ENCODE data around the gene SLC44A5.

Gene SLC44A5

DNA sequence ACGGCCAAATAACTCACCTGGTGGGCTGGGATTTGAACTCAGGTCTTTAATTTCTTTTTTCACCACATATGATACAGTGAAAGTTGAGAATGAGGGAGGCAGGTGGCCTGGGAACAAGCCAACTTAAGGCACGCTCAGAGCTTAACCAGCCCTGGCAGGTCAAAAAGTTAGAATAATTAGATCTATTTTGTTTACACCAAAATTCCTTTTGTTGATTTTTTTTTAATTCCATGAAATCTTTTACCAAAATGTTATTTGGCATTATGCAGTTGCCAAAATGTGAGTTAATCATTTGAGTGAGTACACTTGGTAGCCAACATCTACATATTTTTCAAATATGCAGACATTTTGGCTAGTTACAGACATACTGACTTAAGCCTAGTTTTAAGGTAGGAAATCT lies 439.9 kb downstream of the SLC44A5 start:
- DNase-seq = no peak

DNA sequence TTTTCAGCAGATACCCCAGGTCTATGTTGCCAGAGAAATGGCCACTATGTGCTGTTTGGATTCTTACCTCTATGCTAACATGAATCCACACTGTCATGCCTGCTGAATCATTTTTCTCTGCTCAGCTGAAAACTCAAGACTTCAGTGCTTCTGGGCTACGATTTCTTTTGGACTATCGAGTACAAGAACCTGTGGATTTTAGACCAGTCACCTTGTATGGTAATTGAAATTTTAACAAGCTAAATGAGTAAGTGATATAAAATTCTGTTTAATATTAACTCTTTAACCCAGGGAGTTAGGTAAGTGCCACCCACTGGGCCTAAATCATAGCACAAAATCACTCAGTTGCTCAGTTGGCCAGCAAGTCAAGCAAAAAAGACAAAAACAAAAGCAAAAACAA lies 440.9 kb downstream of the SLC44A5 start:
- DNase-seq = no peak

DNA sequence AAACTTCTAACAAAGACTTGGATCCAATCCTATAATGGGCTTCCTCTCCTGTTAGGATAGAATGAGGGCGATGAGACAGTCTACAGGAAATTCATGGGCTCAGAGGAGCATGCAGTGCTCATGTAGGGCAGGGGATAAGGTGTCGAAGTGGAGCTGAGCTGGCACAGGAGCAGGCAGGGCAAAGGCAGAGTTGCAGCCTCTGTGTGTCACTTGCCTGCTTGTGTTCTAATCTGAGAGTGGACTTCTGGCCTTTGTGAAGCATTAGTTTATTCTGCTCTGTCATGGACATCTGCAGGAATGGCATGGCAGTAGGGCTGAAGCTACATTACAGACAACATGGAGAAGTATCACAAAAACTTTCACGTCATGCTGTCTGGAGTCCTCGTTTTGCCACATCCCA lies 444.1 kb downstream of the SLC44A5 start:
- DNase-seq = no peak

DNA sequence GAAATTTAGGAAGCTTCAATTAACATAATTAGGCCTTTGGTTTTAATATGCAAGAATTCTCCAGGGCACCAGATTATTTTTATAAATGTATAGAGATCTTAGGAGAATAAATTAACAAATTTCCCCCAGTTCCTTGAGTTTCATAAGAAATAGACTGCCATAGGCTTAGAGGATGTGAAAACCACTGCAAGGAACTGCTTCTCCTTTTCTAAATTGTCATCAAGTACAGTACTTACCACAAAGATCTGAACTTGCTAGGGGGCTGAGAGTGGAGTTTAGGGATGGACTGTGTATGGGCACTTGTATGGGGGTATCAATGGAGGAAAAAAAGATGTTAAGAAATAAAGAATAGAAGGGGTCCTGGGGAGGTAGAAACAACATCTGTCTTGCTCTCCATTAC lies 445.6 kb downstream of the SLC44A5 start:
- no peak for DNase-seq

DNA sequence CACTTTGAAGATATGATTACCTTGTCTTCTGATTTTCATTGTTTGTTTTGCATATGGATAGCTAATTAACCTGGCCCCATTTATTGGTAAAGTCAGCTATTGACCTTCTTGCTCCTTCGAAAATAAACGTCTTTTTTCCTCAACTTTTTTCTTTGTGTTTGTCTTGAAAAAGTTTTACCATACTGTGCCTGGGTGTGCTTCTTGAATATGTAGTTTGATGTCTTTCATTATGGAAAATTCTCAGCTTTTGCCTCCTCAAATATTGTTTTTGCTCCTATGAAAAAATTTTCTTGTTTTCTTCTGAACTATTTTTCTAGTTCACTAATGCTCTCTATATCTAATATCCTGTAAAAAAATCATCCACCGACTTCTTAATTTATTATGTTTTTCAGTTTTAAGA lies 451.8 kb downstream of the SLC44A5 start:
- no peak for DNase-seq

All from CD4-positive, alpha-beta T cell treated with Interleukin-17A for 1 hour (primary cell).